Neural progenitor cell (in vitro differentiated cells): Measurements from ENCODE around the gene TBC1D24.

Experiments used
- EZH2 ChIP-seq: fragments of 200-600 bp; sonication (generic); IDR thresholded peaks from 2 replicates; pipeline ENCODE4 v1.6.1; 2017; ENCODE audit warnings: antibody characterized with exemption, mild to moderate bottlenecking, moderate library complexity
- EZH2phosphoT487 ChIP-seq: fragments of 200-600 bp; sonication (generic); IDR thresholded peaks from 2 replicates; pipeline ENCODE4 v1.6.1; 2017; ENCODE audit warnings: antibody characterized with exemption
- TF ChIP-seq, protein P1 (sequence below): fragments of 200-600 bp; sonication (generic); IDR thresholded peaks from 2 replicates; pipeline ENCODE4 v1.5.1; 2017; ENCODE audit warnings: antibody characterized with exemption, mild to moderate bottlenecking

GRCh38 chr16:2474877-2475412 lies at the start of gene TBC1D24:
- TF ChIP-seq, protein P1, sequence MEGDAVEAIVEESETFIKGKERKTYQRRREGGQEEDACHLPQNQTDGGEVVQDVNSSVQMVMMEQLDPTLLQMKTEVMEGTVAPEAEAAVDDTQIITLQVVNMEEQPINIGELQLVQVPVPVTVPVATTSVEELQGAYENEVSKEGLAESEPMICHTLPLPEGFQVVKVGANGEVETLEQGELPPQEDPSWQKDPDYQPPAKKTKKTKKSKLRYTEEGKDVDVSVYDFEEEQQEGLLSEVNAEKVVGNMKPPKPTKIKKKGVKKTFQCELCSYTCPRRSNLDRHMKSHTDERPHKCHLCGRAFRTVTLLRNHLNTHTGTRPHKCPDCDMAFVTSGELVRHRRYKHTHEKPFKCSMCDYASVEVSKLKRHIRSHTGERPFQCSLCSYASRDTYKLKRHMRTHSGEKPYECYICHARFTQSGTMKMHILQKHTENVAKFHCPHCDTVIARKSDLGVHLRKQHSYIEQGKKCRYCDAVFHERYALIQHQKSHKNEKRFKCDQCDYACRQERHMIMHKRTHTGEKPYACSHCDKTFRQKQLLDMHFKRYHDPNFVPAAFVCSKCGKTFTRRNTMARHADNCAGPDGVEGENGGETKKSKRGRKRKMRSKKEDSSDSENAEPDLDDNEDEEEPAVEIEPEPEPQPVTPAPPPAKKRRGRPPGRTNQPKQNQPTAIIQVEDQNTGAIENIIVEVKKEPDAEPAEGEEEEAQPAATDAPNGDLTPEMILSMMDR = no peak
- TF ChIP-seq EZH2 (no peak), EZH2phosphoT487 (no peak)
